ENCODE results near the gene ACOT13.
"Not testable (repeated sequence)": the region's sequence is repeated elsewhere in the genome, so short reads cannot be mapped to it uniquely, and the experiment has no call there.

The ACOT13 gene

GRCh38 chr6:24672620-24673182, 5.8 kb downstream of the ACOT13 start:
- ChIA-PET CTCF (no interaction called here), POLR2A (no interaction called here)
- DNase-seq (ENCODE audit: extremely low spot score) = no peak
- TF ChIP-seq FOXA1 (IDR thresholded peaks at IDR 0.05) = no peak
- TF ChIP-seq ZNF384 (IDR thresholded peaks at IDR 0.05) = no peak
- no peak for TF ChIP-seq ARNT (IDR thresholded peaks at IDR 0.05)
- no peak for TF ChIP-seq SP1 (IDR thresholded peaks at IDR 0.05)
- TF ChIP-seq L3MBTL2 (conservative IDR thresholded peaks at IDR 0.05) = no peak
- TF ChIP-seq BHLHE40 (IDR thresholded peaks at IDR 0.05; ENCODE audit: borderline replicate concordance) = no peak
- no peak for TF ChIP-seq FOXM1 (IDR thresholded peaks at IDR 0.05; ENCODE audit: borderline replicate concordance)
- no peak for TF ChIP-seq PKNOX1 (IDR thresholded peaks at IDR 0.05)
- no peak for TF ChIP-seq TARDBP (IDR thresholded peaks at IDR 0.05)
- no peak for TF ChIP-seq HDGF (IDR thresholded peaks at IDR 0.05; ENCODE audit: borderline replicate concordance)
- TF ChIP-seq SUZ12 (IDR thresholded peaks at IDR 0.05) = no peak
- TF ChIP-seq CTBP1 (IDR thresholded peaks at IDR 0.05; ENCODE audit: borderline replicate concordance) = no peak
- no peak for TF ChIP-seq NFRKB (IDR thresholded peaks at IDR 0.05)
- TF ChIP-seq FOXK2 (IDR thresholded peaks at IDR 0.05) = no peak
- no peak for TF ChIP-seq LEF1 (IDR thresholded peaks at IDR 0.05; ENCODE audit: borderline replicate concordance)
- TF ChIP-seq ELF4 (IDR thresholded peaks at IDR 0.05) = no peak

DNA sequence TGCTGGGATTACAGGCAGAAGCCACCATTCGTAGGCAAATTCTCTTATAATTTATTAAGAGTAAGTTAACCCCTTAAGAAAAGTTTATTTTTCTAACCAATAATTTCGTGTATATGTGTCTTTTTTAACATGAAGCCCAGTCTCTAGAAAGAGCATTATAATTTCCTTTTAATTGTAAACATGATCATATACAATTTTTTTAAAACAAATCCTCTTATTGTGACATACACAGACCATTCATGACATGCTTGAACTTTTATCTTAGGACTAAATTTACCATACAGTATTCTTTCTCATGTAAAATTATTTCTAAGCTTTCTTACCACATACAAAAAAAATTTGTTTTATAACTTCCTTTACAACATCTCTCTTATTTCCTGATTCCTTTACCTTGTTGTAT, 6.7 kb downstream of the ACOT13 start:
- ChIA-PET CTCF (no interaction called here), POLR2A (no interaction called here)
- DNase-seq (ENCODE audit: extremely low spot score) = no peak
- TF ChIP-seq L3MBTL2 (conservative IDR thresholded peaks at IDR 0.05) (no peak), TARDBP (IDR thresholded peaks at IDR 0.05) (no peak), NFRKB (IDR thresholded peaks at IDR 0.05) (no peak), CTBP1 (IDR thresholded peaks at IDR 0.05; ENCODE audit: borderline replicate concordance) (no peak), BHLHE40 (IDR thresholded peaks at IDR 0.05; ENCODE audit: borderline replicate concordance) (no peak)

- POLR2A ChIA-PET; DNase-seq (ENCODE audit: extremely low spot score); CTCF ChIA-PET: not testable (repeated sequence)
Measured at GRCh38 chr6:24678792-24679352, 12.0 kb downstream of the ACOT13 start.

- POLR2A ChIA-PET = no interaction called here
- TF ChIP-seq TARDBP (IDR thresholded peaks at IDR 0.05) (no peak), FOXM1 (IDR thresholded peaks at IDR 0.05; ENCODE audit: borderline replicate concordance) (no peak), NFRKB (IDR thresholded peaks at IDR 0.05) (no peak), HDGF (IDR thresholded peaks at IDR 0.05; ENCODE audit: borderline replicate concordance) (no peak), FOXA1 (IDR thresholded peaks at IDR 0.05) (no peak)
- CTCF ChIA-PET = no interaction called here
- no peak for DNase-seq (ENCODE audit: extremely low spot score)
Measured at GRCh38 chr6:24680582-24680981, 13.7 kb downstream of the ACOT13 start.

DNA sequence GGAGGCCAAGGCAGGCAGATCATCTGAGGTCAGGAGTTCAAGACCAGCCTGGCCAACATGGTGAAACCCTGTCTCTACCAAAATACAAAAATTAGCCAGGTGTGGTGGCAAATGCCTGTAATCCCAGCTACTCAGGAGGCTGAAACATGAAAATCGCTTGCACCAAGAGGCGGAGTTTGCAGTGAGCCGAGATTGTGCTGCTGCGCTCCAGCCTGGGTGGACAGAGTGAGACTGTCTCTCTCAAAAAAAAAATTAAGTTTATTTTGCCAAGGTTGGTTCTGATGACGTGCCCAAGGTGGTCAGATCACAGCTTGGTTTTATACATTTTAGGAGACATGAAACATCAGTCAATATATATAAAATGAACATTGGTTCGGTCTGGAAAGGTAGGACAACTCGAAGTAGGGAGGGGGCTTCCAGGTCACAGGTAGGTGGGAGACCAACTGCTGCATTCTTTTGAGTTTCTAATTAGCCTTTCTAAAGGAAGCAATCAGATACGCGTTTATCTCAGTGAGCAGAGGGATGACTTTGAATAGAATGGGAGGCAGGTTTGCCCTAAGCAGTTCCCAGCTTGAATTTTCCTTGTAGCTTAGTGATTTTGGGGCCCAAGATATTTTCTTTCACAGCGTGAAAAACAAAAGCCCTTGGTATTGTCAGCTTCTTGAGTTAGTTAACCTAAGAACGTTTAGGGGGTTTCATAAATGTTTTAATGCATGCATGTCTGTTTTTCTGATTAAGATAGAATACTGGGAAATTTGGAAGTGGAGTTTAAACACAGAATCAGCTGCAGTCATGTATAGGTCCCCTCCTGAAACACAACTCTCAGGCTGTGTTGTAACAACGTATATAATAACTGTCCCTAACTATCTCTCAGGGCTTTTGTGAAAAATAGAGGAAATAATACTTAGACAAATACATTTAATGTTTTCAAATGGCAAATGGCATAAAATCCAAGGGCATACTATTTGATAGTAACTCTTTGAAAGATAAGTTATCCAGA, 16.7 kb downstream of the ACOT13 start:
- no peak for DNase-seq (ENCODE audit: extremely low spot score)
- ChIA-PET CTCF (no interaction called here), POLR2A (no interaction called here)

DNA sequence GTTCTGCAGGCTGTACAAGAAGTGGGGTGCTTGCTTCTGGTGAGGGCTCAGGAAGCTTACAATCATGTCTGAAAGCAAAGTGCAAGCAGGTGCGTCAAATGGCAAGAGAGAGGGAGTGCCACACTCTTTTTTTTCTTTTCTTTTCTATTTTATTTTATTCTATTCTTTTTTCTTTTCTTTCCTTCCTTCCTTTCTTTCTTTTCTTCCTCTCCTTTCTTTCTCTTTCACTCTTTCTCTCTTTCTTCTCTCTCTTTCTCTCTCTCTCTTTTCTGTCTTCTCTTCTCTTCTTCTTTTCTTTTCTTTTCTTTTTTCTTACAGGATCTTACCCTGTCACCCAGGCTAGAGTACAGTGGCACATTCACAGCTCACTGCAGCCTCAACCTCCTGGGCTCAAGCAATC, 19.5 kb downstream of the ACOT13 start:
- no peak for DNase-seq (ENCODE audit: extremely low spot score)
- POLR2A ChIA-PET = no interaction called here
- no peak for TF ChIP-seq BHLHE40 (IDR thresholded peaks at IDR 0.05; ENCODE audit: borderline replicate concordance)
- no peak for TF ChIP-seq ELF4 (IDR thresholded peaks at IDR 0.05)
- TF ChIP-seq LEF1 (IDR thresholded peaks at IDR 0.05; ENCODE audit: borderline replicate concordance) = no peak
- no peak for TF ChIP-seq SP1 (IDR thresholded peaks at IDR 0.05)
- no peak for TF ChIP-seq NFRKB (IDR thresholded peaks at IDR 0.05)
- no peak for TF ChIP-seq TARDBP (IDR thresholded peaks at IDR 0.05)
- no peak for TF ChIP-seq L3MBTL2 (conservative IDR thresholded peaks at IDR 0.05)
- no peak for TF ChIP-seq ZNF384 (IDR thresholded peaks at IDR 0.05)
- TF ChIP-seq FOXK2 (IDR thresholded peaks at IDR 0.05) = no peak
- no peak for TF ChIP-seq PKNOX1 (IDR thresholded peaks at IDR 0.05)
- no peak for TF ChIP-seq ARNT (IDR thresholded peaks at IDR 0.05)
- no peak for TF ChIP-seq HDGF (IDR thresholded peaks at IDR 0.05; ENCODE audit: borderline replicate concordance)
- no peak for TF ChIP-seq SUZ12 (IDR thresholded peaks at IDR 0.05)
- TF ChIP-seq FOXA1 (IDR thresholded peaks at IDR 0.05) = no peak
- CTCF ChIA-PET = no interaction called here

More for the DNA sequence above, 16.7 kb downstream of the ACOT13 start:
- no peak for TF ChIP-seq FOXA1 (IDR thresholded peaks at IDR 0.05)
- no peak for TF ChIP-seq BHLHE40 (IDR thresholded peaks at IDR 0.05; ENCODE audit: borderline replicate concordance)
- no peak for TF ChIP-seq NFRKB (IDR thresholded peaks at IDR 0.05)

DNA sequence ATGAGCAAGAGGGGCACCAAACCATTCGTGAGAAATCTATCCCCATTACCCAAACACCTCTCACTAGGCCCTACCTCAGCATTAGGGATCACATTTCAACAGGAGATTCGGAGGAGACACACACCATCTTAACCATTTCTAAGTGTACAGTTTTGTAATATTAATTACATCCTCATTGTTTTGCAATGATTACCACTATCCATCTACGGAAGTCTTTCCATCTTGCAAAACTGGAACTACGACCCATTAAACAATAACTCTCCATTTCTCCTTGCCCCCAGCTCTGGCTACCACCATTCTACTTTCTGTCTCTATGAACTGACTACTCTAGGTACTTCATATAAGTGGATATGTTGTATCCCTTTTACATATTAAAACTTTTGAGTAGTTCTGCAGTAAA, 20.1 kb downstream of the ACOT13 start:
- POLR2A ChIA-PET = no interaction called here
- no peak for DNase-seq (ENCODE audit: extremely low spot score)
- CTCF ChIA-PET = no interaction called here
- TF ChIP-seq TARDBP (IDR thresholded peaks at IDR 0.05) (no peak), SP1 (IDR thresholded peaks at IDR 0.05) (no peak), ELF4 (IDR thresholded peaks at IDR 0.05) (no peak), ZNF384 (IDR thresholded peaks at IDR 0.05) (no peak), FOXK2 (IDR thresholded peaks at IDR 0.05) (no peak), HDGF (IDR thresholded peaks at IDR 0.05; ENCODE audit: borderline replicate concordance) (no peak), PKNOX1 (IDR thresholded peaks at IDR 0.05) (no peak), SUZ12 (IDR thresholded peaks at IDR 0.05) (no peak), CTBP1 (IDR thresholded peaks at IDR 0.05; ENCODE audit: borderline replicate concordance) (no peak), NFRKB (IDR thresholded peaks at IDR 0.05) (no peak), L3MBTL2 (conservative IDR thresholded peaks at IDR 0.05) (no peak), FOXM1 (IDR thresholded peaks at IDR 0.05; ENCODE audit: borderline replicate concordance) (no peak), LEF1 (IDR thresholded peaks at IDR 0.05; ENCODE audit: borderline replicate concordance) (no peak), FOXA1 (IDR thresholded peaks at IDR 0.05) (no peak), BHLHE40 (IDR thresholded peaks at IDR 0.05; ENCODE audit: borderline replicate concordance) (no peak), ARNT (IDR thresholded peaks at IDR 0.05) (no peak)

Data from HEK293T (cell line).